Fibroblast of skin of left quadriceps (primary cell): ENCODE data around the gene SLC26A2.
A peak's percentile ranks its signal among the peaks of the same experiment; 100 is the strongest.

Source experiments
- DNase-seq, 2 experiments: peaks; one replicate each; pipeline ENCODE4 v3.0.0-alpha.2; 2013; ENCODE audit warnings: low read depth in 2 of 2

The SLC26A2 gene

DNA sequence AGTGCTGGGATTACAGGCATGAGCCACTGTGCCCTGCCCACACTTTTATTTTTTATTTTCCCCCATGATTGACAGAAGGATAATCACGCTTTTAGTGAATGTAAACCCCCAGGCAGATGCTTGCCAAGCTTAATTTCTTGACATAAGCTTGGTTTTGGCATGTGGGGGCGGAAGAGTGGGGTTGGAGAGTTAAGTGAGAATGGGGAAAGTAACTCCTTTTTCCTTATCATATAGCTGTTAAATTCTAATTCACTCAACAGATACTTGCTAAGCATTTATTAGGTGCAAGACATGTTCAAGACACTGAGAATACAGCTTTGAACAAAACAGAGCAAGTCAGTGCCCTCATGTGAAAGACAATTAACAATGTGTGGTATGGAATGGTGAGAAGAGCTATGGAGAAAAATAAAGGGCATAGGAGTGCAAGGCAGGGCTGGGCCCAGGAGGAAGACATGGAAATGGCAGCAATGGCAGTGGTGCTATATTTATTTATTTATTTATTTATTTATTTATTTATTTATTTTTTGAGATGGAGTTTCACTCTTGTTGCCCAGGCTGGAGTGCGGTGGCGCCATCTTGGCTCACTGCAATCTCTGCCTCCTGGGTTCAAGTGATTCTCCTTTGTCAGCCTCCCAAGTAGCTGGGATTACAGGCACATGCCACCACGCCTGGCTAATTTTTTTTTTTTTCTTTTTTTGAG is 2.2 kb downstream of the SLC26A2 start:
- DNase-seq, result no peak

DNA sequence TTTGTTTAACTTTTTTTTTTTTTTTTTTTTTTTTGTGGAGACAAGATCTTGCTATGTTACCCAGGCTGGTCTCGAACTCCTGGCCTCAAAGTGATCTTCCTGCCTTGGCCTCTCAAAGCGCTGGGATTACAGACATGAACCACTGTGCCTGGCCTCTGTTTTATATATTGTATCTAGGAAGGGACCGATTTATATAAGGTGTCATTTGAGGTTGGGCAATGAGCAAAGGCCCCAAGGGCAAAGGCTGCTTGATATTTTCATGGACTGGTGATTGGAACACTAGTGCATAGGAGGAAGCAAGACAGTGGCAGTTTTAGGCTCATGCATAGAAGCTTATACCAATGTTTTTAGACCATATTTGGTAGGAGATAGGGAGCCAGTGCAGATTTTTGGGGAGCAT is 3.2 kb downstream of the SLC26A2 start:
- no peak for DNase-seq

DNA sequence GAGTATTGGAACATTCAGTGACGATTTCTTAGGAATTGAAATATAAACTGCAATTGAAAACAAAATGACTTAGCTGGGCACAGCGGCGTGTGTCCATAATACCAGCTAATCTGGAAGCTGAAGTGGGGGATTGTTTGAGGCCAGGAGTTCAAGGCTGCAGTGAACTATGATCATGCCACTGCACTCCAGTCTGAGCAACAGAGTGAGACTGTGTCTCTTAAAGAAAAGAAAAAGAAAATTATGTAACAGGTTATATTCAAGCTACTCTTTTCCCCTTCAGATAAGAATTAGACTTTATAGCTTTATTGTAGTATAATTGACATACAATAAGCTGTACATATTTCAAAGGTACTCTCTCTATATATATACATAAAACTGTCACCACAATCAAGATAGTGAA is 6.4 kb downstream of the SLC26A2 start:
- DNase-seq, result no peak

DNA sequence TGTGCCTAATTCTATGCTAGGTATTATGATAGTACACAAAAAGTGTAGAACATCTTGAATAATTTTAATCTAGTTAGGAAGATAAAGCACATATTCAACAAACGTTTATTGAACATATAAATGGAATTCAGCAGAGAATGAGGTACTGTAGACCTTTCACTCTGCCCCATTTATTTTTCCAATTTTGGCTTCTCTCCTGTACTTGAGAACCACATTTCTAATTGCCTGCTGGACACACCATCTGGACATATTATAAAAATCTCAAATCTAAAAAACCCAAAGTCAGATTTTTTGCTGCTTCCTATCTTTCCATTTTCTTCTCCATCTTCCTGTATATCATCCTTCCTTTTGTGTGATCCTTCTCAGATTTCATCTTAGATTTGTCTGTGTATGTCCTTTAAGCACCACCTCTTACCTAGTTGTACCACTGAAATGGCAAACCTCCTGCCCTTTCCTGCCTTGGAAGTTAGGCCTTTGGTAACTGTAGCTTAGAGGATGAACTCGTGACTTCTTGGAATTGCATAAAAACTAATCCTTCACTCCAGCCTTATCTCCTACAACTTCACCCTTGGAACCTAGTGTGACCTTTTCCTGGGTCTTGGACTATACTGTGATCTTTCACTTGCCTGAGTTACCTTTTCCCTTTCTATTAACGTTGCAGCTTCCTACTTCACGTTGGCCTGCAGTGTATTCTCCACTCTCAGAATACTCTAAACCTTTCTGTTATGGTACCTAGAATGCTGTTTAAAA is 8.8 kb downstream of the SLC26A2 start:
- DNase-seq, result no peak

DNA sequence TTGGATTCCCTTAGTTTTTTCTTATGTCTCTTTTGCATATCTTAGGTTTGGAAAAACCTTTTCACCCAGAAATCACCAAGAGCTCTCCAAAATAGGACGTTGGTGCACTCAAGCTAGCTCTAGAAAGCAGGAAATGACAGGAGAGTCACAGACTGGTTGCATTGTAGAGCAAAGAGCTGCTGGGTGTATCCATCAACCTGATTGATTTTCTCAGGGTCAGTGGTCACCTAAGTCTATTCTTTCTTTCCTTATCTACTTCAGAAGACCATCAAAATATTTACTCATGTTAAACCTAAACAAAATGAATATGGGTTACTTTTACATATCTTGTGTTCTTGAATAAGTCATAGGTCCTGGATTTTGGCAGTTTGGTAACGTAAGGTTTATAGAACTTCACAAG is 14.9 kb downstream of the SLC26A2 start:
- no peak for DNase-seq

DNA sequence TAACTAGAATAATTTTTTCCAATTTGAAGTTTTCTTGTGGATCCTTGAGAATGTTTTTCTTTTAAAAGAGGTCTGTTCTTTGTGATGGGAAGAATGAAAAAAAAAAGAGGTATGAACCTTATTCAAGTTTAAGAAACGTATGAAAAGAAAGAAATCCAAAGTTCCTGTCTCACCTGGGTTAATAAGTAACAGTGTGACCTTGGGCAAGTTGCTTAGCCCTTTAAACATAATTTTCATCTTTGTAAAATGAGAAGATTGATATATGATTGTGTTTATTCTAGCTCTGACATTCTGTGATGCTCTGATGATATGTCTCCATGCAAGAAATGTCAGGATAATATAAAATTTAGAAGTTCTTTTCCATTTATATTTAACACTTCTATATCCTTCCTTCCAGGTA is 19.3 kb downstream of the SLC26A2 start:
- DNase-seq, result no peak

DNA sequence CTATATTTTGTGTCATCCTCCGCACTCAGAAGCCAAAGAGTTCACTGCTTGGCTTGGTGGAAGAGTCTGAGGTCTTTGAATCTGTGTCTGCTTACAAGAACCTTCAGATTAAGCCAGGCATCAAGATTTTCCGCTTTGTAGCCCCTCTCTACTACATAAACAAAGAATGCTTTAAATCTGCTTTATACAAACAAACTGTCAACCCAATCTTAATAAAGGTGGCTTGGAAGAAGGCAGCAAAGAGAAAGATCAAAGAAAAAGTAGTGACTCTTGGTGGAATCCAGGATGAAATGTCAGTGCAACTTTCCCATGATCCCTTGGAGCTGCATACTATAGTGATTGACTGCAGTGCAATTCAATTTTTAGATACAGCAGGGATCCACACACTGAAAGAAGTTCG is 20.6 kb downstream of the SLC26A2 start:
- DNase-seq, result no peak

DNA sequence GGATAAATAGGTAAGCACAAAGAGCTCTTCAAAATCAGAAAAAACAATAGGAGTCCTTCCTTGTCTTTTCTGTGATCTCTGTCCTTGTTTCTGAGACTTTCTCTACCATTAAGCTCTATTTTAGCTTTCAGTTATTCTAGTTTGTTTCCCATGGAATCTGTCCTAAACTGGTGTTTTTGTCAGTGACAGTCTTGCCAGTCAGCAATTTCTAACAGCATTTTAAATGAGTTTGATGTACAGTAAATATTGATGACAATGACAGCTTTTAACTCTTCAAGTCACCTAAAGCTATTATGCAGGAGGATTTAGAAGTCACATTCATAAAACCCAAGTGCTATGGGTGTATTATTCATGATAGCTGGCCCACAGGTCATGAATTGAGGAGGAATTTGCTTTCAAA is 21.9 kb downstream of the SLC26A2 start:
- DNase-seq, result no peak

DNA sequence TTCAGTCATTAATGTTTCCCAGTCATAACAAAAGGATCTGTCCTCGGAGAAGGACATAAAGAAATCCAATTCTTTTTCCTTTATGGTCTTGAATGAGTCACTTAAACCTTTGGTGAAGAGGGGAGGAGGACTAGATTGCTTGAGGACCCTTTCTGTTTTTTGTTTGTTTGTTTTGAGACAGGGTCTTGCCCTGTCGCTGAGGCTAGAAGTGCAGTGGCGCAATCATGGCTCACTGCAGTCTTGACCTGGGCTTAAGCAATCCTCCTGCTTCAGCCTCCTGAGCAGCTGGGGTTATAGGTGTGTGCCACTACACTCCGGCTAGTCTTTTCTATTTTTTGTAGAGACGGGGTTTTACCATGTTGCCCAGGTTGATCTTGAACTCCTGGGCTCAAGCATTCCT is 27.6 kb downstream of the SLC26A2 start:
- DNase-seq, result no peak

DNA sequence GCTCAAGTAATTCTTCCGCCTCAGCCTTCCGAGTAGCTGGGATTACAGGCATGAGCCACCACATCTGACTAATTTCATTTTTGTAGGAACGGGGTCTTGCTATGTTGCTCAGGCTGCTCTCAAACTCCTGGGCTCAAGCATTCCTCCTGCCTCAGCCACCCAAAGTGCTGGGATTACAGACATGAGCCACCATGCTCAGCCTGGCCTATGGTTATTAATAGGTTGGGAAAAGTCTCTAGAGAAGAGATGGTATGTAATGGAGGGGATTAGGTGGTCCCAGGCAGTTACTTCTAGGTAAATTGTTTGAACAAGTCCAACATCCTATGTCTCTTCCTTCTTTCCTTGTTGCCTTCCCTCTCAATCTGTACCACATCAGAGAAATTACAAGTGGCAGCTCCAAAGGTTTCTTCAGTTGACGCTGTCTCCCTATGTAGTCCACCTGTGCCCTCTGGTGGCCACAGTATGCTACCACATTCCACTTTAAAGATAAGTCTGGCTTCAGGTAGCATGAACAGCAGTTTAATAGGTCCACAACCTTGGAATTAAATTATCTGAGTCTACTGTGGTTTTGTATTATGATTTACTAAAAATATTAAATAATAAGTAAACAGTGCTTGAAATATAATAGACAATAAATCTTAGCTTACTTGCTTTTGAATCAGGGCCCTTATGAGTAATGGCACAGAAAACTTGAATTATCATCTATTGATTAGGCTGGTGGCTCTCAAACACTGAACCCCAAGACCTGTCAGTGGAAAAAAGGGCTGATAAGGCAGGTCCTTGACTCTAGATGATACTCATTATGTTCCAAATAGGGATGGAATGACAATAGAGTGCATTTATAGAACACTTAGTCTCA is 30.2 kb downstream of the SLC26A2 start:
- peak; percentile 38 to 42 for DNase-seq

DNA sequence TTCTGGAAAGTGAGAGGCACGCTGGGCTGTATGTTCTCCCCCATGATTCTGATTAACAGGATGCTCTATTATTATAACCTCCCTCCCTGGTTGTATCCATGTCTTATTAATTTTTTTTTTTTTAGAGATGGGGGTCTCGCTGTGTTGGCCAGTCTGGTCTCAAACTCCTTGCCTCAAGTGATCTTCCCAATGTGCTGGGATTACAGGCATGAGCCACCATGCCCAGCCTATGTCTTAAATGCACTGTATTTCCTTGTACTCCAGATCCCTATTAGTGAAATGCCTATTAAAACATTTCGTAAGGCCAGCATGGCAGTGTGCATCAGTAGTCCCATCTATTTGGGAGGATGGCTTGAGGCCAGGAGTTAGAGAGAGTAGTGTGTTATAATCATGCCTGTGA is 32.9 kb downstream of the SLC26A2 start:
- no peak for DNase-seq

DNA sequence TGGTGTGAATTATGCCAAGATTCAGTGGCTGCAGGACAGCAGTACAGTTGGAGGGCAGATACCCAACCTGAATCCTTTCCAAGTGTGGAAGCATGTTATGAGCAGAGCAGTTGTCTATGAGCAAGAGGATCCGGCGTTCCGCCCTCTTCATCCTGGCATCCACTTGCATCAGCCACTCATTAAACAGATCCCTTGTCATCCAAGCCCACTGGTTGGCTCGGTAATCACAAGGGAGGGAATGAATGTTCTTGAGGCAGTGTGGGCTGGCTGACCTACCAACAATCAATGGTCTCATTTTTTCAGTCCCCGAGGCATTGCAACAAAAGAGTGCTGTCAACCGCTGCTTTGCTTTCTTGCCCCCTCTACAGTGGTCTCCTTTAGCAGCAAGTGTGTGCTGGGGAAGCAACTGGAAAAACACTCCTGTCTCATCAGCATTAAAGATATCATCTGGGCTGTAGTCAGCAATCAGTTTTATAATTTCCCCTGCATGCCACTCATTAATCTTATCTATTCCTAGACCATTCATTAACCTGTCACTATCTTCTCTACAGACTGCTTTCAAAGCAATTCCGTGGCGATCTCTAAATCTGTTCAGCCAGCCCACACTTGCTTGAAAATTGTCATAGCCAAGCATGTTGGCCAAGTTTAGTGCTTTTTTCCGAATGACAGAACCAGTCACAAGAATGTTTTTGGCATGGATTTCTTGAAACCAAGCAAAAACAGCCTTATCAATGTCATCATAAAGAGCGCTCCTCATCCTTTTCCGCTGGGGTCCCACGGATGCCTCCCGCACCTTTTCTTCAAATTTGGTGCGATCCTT is 35.0 kb downstream of the SLC26A2 start:
- DNase-seq, result no peak

DNA sequence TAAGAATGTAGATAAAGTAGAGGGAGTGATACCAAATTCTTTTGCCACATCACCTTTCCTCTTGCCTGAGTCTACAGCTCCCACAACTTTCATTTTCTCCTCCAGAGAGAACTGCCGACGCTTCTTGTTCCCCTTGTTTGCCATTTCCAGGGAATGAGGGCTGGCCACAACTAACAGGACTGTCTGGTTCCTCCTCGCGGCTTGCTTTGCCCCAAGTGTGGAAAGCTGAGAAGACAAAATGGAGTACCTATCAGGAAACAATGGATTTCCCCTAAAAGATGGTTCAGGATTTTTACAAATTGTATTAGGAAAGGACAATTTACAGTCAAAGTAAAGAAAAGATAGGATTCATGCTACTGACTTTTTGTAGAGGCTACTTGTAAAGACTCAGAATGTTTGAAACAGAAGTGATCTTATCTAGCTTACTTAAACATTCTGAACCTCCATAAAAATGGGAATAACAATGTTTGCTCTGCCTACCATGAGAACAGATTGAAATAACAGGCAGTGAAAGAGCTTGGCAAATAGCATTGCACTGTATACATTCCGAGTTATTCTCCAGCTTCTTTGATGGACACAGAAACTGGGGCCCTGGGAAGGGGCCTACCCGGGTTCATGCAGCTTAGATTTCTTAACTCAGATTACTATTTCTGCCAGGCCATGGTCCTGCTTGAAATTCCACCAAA is 35.8 kb downstream of the SLC26A2 start:
- no peak for DNase-seq

DNA sequence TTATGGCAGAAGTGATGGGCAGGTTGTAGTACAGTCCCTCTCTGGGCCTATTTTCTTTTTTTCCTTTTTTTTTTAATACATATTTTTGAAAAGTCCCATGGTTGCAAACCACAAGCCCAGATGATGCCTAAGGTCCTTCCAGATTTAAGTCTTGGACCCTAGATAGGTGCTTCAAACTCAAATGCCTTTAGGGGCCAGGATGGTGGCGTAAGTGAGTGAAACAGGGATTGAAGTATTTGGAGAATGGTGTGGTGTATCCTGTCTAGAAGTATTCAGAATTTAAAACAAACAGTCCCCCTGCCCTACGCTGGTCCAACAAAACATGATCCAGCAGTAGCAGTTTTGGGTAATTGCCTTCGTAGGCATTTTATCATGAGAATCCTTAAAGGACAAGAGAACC is 37.7 kb downstream of the SLC26A2 start:
- no peak for DNase-seq

DNA sequence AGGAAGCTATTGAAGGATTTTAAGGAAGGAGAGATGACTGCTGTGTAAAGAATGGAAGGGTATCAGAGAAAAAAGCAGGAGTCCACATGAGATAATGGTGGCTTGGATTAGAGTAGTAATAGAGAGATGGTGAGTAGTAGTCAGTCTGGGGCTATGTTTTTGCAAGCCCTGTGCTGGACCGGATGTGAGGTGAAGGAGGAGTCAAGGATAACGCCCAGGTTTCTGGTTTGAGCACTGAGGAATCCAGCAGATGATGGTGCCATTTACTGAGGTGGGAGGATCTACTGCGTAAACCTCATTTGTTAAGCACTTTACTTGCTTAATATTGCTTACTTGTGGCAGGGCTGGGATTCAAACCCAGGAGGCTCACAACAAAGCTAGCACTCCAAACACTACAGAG is 38.8 kb downstream of the SLC26A2 start:
- DNase-seq, result no peak

DNA sequence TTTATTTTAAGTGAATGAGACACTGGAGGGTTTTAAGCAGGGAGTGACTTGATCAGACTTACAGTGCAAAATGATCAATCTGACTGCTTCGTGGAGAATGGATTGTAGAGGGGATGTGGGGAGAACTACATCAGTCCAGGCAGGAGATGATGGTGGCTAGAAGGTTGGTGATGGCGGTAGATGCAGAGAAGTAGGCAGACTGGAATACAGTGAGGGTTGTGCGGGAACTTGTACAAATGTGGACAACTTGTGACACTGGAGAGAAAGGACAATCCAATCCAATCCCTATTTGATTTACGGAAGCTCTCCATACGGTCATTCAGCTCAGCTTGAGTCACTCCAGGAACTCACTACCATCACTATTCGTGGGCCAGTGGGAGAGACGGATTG is 39.3 kb downstream of the SLC26A2 start:
- no peak for DNase-seq

DNA sequence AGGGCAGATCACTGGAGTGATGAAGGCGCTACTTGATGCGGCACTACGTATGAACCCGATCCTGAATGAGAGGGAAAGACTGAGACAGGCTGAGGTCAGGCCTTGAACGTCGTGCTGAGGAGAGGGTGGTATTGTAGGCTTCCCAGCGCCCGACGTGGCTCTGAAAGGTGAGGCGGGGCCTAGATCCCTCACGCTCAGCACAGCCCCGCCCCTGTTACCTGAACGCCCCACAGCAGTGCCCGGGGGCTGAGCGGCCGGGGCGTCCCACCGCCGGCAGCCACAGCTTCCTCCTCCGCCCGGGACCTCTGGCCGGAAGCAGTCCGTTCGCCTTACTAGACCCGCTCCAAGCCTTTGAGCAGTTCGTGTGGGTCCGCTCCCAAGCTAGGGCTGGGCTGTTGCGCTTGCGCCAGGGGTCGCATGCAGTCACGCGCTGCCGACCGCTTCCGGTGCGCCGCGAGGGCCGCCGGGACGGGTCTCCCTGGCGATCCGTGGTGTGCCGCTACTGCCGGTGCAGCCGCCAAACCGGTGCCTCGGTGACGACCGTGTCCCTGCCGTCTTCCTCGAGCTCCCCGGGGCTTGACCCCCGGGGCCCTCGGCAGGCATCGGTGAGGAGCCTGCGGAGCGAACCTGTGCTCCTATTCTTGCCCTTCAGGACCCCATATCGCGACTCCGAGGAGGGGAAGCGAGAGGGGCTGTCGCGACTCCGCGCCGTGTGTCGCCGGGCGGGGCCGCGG is 39.9 kb downstream of the SLC26A2 start, which contains the start of the genes HMGXB3 and TIGD6:
HMGXB3 (plus strand) TSS at position 484 of the 734 bp plus-strand sequence. CDS start 4,114 bp downstream, outside the sequence.
TIGD6 (minus strand) TSS at position 399 of the 734 bp plus-strand sequence. CDS start 4,306 bp downstream, outside the sequence.
- peak; percentile 81 to 82 for DNase-seq

DNA sequence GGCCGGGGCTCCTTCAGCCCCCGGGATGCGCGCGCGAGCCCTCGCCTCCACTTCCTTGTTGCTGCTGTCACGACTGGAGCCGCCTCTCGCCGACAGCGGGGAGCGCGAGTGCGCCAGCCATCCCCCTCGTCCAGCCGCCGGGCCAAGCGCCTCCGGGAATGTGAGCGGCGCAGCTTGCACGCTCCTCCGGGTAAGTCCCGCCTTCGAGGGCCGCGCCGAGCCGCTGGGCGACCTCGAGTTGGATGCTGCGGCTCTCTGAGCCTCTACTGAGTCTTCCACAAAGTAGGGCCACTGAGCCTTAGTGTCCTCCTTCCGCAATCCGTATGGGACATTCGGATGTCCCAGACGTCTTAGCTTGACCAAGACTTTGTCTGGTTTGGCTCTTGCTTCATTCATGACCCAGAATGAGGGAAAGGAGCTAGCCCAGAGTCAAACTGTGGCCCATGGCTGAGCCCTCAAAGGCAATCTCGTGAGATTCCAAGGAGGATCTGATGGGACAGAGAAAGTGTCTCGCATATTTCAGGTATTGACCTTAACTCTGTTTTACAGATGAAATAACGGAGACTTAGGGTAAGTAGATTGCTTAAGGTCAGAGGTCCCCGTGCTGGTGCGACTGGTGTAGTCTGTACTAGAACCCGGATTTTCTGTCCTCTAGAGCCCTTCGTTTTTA is 40.6 kb downstream of the SLC26A2 start:
- no peak for DNase-seq

DNA sequence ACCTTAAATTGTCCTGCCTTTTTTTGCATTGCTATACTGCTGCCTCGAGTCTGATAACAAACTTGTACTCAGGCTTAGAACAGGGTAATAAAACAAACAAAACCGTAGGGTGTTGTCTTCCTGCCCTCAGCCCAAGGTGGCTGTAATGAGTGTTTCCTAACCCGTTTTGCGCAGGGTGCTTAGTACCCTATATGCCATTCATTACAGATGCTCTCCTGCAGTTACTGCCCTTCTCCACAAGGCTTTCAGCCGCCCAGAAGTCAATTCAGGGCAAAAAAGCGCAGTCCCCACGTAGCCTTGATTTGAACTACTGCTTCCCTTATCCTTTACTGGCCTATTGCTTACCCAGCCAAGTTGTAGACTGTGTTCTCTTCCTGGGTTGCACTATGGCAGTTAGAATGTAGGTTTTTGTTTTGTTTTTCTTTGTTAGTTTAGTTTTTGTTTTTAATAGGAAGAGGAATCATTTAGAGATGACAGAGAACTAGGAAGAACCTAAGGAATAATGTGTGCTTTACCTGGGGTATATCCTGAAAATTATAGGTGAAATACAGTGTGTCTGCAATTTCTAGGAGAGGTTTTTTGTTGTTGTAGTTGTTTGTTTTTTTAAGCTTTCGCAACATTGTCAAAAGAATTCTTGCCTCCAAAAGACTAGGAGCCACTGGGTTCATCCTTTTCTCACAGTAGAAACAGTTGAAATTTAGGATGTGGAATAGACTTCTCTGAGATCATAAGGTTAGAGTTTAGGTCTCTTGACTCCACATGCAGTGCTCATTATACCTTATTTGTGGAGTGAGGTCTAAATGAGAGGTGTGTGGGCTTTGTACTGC is 41.3 kb downstream of the SLC26A2 start:
- DNase-seq, result peak; percentile 21 to 29
